Mucosa of descending colon (tissue), 3 donors: ENCODE measurements around the gene ANO1. TPM values are rescaled to one million over a fixed set of nuclear protein-coding genes. Genes with fewer than 3 reads are reported as not detected.

ENCODE experiments used
- ATAC-seq: fragments of 200-7000 bp; cut with Tn5 transposase; one replicate; pipeline ENCODE4 v1.9.1; 2020; ENCODE audit warnings: mild to moderate bottlenecking, moderate library complexity
- DNase-seq, 3 donors: peaks; one replicate each; pipeline ENCODE4 v3.0.0-alpha.2; 2020
- H3K36me3 ChIP-seq: fragments of 200-600 bp; one replicate; pipeline ENCODE4 v1.8.0; 2021; ENCODE audit warnings: low read depth, mild to moderate bottlenecking
- H3K4me1 ChIP-seq: fragments of 200-600 bp; one replicate; pipeline ENCODE4 v1.8.0; 2021; ENCODE audit warnings: low read depth, mild to moderate bottlenecking
- H3K4me3 ChIP-seq: fragments of 200-600 bp; one replicate; pipeline ENCODE4 v1.8.0; 2021; ENCODE audit warnings: mild to moderate bottlenecking
- H3K9me3 ChIP-seq: fragments of 200-600 bp; one replicate; pipeline ENCODE4 v1.8.0; 2021; ENCODE audit warnings: mild to moderate bottlenecking
- intact Hi-C, 2 donors: fragments of 100-400 bp; cut with DNase I in 1 of 2; cut with micrococcal nuclease in 1 of 2; formaldehyde crosslinking; loops; one replicate each; pipeline versions ENCODE4 v1.11.0 to v1.11.1; 2022; cut with DNase I, micrococcal nuclease
- total RNA-seq, 3 donors: library from RNA; stranded (reverse); fragmentation: NEBNext Ultra II Directional in 2 of 3; extraction: Animal tissue kit (Norgen Biotek cat#: 25700) in 2 of 3; gene quantifications; one replicate each; pipeline versions ENCODE4 v1.2.1 to v1.2.4, GENCODE V29; 2021 to 2023
- TF ChIP-seq, protein P1 (sequence below): fragments of 200-600 bp; IDR thresholded peaks from one replicate; pipeline ENCODE4 v1.8.0; 2022; ENCODE audit warnings: antibody characterized with exemption, mild to moderate bottlenecking
- donor health status: DM: no; HTN: no; CAD: no; lungs with moderate emphysema.
- donor health status: DM: no; HTN: no; CAD: no.
- donor health status: DM: no; HTN: yes; CAD: no.

ANO1 gene
- total RNA-seq, 3 donors from 2014 or later, result 10.7 to 26.6 (median 11.8) TPM

DNA sequence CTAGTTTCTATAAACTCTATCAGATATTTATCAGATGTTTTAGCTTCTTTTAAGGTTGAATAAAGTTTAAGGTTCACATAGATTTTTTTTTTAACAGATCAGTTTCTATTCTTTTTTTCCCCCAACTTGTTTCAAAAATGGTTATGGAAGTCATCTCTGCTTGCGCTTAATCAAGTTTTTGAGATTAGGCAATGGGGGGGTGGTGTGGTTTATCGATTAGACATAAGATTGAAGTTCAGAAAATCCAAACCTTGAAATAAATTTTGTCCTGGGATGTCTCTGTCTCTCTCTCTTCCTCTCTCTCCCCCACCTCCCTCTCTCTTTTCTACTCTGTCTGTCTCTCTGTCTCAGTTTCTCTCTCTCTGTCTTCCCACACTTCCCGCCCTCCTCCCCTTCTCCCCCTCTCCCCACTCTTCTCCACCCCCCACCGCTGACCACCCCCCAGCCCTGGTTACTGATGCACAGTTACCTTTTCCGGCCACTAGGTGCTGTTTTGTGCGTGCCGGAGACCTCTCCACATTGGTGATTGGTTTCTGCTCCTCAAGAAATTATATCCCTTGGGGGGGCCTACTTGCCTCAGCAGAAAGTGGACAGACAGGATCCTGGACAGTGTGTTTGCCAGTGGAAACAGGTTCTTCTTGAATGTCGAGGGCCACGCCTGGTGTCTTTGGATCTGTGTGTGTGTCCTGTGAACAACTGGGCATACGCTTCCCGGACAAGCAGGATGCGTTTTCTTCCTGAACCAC is 29.7 kb upstream of the ANO1 start:
- intact Hi-C loops, result no loop called here
- Histone ChIP-seq H3K4me1 (no peaks in the 10 kb centered on the region), H3K36me3 (no peaks in the 10 kb centered on the region), H3K4me3 (no peak overlapping the region), H3K9me3 (peaks cover 4% of the 10 kb centered on the region)
- DNase-seq, result peak in 2 of 3 donors; percentile 40 to 63
- ATAC-seq, result peak; percentile 65
- TF ChIP-seq, protein P1, sequence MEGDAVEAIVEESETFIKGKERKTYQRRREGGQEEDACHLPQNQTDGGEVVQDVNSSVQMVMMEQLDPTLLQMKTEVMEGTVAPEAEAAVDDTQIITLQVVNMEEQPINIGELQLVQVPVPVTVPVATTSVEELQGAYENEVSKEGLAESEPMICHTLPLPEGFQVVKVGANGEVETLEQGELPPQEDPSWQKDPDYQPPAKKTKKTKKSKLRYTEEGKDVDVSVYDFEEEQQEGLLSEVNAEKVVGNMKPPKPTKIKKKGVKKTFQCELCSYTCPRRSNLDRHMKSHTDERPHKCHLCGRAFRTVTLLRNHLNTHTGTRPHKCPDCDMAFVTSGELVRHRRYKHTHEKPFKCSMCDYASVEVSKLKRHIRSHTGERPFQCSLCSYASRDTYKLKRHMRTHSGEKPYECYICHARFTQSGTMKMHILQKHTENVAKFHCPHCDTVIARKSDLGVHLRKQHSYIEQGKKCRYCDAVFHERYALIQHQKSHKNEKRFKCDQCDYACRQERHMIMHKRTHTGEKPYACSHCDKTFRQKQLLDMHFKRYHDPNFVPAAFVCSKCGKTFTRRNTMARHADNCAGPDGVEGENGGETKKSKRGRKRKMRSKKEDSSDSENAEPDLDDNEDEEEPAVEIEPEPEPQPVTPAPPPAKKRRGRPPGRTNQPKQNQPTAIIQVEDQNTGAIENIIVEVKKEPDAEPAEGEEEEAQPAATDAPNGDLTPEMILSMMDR, result no peak

DNA sequence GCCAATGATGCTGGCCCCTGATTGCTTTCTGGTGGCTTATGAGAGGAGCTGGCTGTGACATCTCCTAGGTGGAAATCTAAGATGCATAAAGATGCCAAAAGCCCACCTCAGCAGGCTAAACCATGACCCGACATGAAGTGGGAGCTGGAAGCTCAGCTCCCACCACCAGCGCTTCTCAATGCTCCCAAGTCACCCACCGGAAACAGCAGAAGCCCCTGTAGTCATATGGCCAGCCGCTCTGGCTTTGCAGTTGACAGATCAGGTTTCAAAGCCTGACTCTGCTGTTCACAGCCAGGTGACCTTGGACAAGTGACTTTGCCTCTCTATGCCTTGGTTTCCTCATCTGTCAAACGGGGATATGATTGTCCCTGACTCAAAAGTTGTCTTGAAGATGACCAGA is 29.1 kb upstream of the ANO1 start:
- ATAC-seq, result no peak
- H3K9me3 ChIP-seq, result peaks cover under 1% of the 10 kb centered on the region

DNA sequence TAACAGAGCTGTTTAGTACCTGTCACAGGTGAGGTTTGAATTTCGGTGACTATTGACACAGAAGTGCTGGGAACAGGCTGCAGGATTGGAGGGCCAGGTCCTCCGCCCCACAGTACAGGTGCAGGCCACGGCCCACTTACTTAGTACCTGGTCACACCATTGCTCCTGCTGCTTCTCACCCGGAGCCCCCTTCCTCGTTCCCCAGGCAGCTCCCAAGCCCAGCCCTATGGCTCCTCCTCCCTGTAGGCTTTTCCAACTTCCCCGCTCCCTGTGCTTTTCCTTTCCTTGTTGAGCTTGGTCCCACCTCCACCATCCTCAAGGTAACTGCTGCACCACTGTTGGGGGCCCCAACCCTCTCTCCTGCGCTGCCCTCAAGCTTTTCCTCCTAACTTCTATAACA is 27.9 kb upstream of the ANO1 start:
- TF ChIP-seq, protein P1, result no peak
- no peaks in the 10 kb centered on the region for H3K9me3 ChIP-seq
- no peak overlapping the region for H3K4me3 ChIP-seq
- H3K36me3 ChIP-seq, result no peaks in the 10 kb centered on the region
- ATAC-seq (peak; percentile 23), DNase-seq (no peak)
- no peaks in the 10 kb centered on the region for H3K4me1 ChIP-seq
- intact Hi-C loops, result no loop called here

More for the DNA sequence above, 29.1 kb upstream of the ANO1 start:
- H3K4me3 ChIP-seq, result no peak overlapping the region
- intact Hi-C loops, result no loop called here
- no peak for DNase-seq
- no peaks in the 10 kb centered on the region for H3K36me3 ChIP-seq
- TF ChIP-seq, protein P1, result no peak
- no peaks in the 10 kb centered on the region for H3K4me1 ChIP-seq

DNA sequence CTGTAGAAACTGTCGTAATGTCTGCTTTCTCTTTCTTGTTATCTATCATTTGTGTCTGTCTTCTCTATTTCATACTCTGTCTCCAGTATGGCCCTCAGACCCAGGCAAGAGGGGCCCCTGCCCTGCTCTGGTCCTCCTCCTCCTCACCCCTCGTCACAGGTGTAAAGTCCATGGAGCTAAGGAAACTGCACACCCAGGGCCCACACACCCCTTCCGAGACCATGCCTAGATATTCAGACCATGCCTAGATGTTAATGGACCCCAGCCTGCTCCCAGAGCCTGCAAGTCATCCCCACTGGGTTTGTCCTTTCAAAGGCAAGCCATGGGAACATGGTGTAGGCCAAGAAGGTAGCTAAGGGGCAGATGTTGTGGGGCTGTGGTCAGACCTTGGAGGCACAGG is 24.1 kb upstream of the ANO1 start:
- intact Hi-C loops, result no loop called here
- H3K9me3 ChIP-seq, result no peaks in the 10 kb centered on the region
- no peak overlapping the region for H3K4me3 ChIP-seq
- H3K36me3 ChIP-seq, result no peaks in the 10 kb centered on the region
- TF ChIP-seq, protein P1, result no peak
- no peaks in the 10 kb centered on the region for H3K4me1 ChIP-seq
- DNase-seq (no peak), ATAC-seq (no peak)

DNA sequence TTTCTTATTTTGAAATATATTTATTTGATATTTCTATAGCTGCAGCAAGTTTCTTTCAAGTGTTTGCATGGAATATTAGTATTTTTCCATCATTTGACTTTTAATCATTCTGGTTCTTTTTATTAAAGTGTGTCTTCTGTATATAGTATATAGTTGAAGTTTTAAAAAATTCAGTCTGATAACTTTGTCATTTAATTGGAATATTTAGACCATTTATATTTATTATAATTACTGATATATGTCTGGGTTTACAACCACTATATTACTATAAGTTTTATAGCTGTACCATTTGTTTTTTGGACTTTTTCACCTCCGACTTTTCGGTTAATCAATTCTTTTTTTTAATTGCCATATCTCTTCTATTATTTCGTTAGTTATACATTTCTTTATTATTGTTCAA is 22.7 kb upstream of the ANO1 start:
- Histone ChIP-seq H3K4me1 (no peaks in the 10 kb centered on the region), H3K9me3 (no peaks in the 10 kb centered on the region), H3K4me3 (no peak overlapping the region), H3K36me3 (no peaks in the 10 kb centered on the region)
- intact Hi-C loops, result no loop called here
- TF ChIP-seq, protein P1, result no peak
- DNase-seq, result no peak
- ATAC-seq, result no peak
